A673 (cell line): Measurements from ENCODE around the gene METTL24.

Experiments used
- EZH2 ChIP-seq: fragments of 200-600 bp; sonication (generic); IDR thresholded peaks from 2 replicates; pipeline ENCODE4 v1.6.1; 2017; ENCODE audit warnings: borderline replicate concordance, low read depth, mild to moderate bottlenecking, mixed read lengths, antibody characterized with exemption, low read length; ENCODE audit not compliant: poor library complexity, severe bottlenecking
- TF ChIP-seq, protein P1 (sequence below): fragments of 300-800, 200-600 bp; sonication (generic); conservative IDR thresholded peaks from 2 replicates; pipeline ENCODE4 v1.5.1; 2017; ENCODE audit warnings: low read depth, mild to moderate bottlenecking, antibody characterized with exemption, low read length, moderate library complexity, mixed read lengths

DNA sequence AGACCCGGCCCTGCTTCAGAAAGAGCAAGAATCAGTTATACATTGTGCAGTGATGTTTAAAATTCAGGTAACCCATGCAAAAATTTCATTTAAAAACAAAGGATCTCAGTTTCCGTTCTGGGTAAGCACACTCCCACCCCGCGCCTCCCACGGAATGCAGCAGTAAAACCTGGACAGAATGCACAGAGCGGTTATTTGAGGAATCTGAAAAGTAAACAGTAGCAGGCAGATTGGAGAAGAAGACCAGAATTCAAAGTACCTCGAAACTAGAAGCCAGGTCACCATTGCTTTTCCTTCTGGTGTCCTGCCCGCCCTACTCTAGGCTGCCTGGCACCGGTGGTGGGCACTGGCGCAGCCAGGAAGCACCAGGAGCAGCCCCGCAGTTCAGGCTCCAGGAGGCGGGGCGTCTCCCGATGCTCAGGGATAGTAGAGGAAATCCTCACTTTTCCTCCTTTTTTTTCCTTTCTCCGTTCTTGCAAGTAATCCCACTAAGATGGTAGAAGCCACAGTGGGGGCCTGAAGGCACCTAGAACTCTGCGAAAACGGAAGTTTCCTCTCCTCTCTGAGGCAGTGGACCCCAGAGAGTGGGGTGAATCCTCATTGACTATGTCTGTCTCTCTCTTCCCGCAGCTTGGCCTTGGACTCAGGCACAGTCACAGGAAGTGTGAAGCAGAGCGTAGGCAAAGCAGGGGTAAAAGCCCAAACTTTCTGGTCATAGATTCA lies 28.3 kb downstream of the METTL24 start:
- TF ChIP-seq EZH2 = no peak
- TF ChIP-seq, protein P1, sequence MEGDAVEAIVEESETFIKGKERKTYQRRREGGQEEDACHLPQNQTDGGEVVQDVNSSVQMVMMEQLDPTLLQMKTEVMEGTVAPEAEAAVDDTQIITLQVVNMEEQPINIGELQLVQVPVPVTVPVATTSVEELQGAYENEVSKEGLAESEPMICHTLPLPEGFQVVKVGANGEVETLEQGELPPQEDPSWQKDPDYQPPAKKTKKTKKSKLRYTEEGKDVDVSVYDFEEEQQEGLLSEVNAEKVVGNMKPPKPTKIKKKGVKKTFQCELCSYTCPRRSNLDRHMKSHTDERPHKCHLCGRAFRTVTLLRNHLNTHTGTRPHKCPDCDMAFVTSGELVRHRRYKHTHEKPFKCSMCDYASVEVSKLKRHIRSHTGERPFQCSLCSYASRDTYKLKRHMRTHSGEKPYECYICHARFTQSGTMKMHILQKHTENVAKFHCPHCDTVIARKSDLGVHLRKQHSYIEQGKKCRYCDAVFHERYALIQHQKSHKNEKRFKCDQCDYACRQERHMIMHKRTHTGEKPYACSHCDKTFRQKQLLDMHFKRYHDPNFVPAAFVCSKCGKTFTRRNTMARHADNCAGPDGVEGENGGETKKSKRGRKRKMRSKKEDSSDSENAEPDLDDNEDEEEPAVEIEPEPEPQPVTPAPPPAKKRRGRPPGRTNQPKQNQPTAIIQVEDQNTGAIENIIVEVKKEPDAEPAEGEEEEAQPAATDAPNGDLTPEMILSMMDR = no peak
